K562 (cell line): ENCODE results near the gene SEL1L. TPM values are rescaled to one million over a fixed set of nuclear protein-coding genes. Genes with fewer than 3 reads are reported as not detected.

ENCODE experiments used
- ATAC-seq: fragments of 200-7000 bp; cut with Tn5 transposase; 3 replicates; pipeline ENCODE4 v1.9.1; 2020; ENCODE audit warnings: moderate library complexity
- BruUV-seq: library from RNA; stranded (reverse); fragments of 400-500 nt; replicated peaks from 2 replicates; lab custom pipeline; 2021; lab: Mats Ljungman, UMichigan
- CTCF ChIA-PET: fragments of 300-600 bp; formaldehyde crosslinking; extraction: SDS; loops from one replicate; lab custom pipeline; 2021; ENCODE audit warnings: low intra/inter-chr PET ratio; lab: Yijun Ruan, JAX
- POLR2A ChIA-PET: fragments of 300-600, 350-650 bp; sonication (Branson Sonifier 250); formaldehyde crosslinking; extraction: SDS; loops from one replicate; lab custom pipeline; 2021; ENCODE audit warnings: antibody characterized with exemption, inconsistent platforms; lab: Yijun Ruan, JAX
- DNase-seq, 4 experiments: peaks; one replicate each; pipeline versions ENCODE4 v3.0.0 to v3.0.0-alpha.2; 2011 to 2018; ENCODE audit warnings: low spot score in 3 of 4, mixed read lengths in 3 of 4; ENCODE audit errors: extremely low read depth in 1 of 4
- FAIRE-seq: peaks from 2 replicates; lab custom pipeline; 2011; peaks lifted over from hg19 to GRCh38; lab: Jason Lieb, UNC
- H2AFZ ChIP-seq: 2 replicates; pipeline ENCODE4 v1.6.0; 2011; ENCODE audit warnings: low read depth, low read length, control low read depth, inconsistent platforms
- H3K27ac ChIP-seq: fragments of 200-600 bp; 3 replicates; pipeline ENCODE4 v1.8.0; 2011; ENCODE audit warnings: low read depth, mild to moderate bottlenecking, control low read depth, inconsistent platforms, low read length, moderate library complexity, mixed read lengths; ENCODE audit errors: extremely low read depth
- H3K27me3 ChIP-seq, 2 experiments: fragments of 300-600 bp in 1 of 2; 2 replicates in 1 of 2; 3 replicates in 1 of 2; pipeline versions ENCODE4 v1.6.0 to v1.8.0; 2011; ENCODE audit warnings: inconsistent platforms in 2 of 2, low read length in 2 of 2, mild to moderate bottlenecking in 1 of 2, mixed read lengths in 1 of 2, moderate library complexity in 1 of 2; ENCODE audit not compliant: control insufficient read depth in 2 of 2, insufficient read depth in 2 of 2
- H3K36me3 ChIP-seq: fragments of 300-600 bp; 3 replicates; pipeline ENCODE4 v1.8.0; 2011; ENCODE audit warnings: mild to moderate bottlenecking, low read length, inconsistent platforms; ENCODE audit not compliant: control insufficient read depth, insufficient read depth
- H3K4me1 ChIP-seq, 2 experiments: fragments of 200-600 bp in 1 of 2; replicated peaks in 1 of 2; 2 replicates in 1 of 2; 3 replicates in 1 of 2; pipeline versions ENCODE4 v1.5.1 to v1.8.0; 2011; ENCODE audit warnings: inconsistent platforms in 2 of 2, low read length in 2 of 2, mild to moderate bottlenecking in 1 of 2, mixed read lengths in 1 of 2, moderate library complexity in 1 of 2; ENCODE audit not compliant: control insufficient read depth in 2 of 2, insufficient read depth in 2 of 2
- H3K4me2 ChIP-seq: 2 replicates; pipeline ENCODE4 v1.6.1; 2011; ENCODE audit warnings: low read length, control low read depth, inconsistent platforms, mixed read lengths; ENCODE audit not compliant: insufficient read depth
- H3K4me3 ChIP-seq: fragments of 200-600 bp; sonication (generic), shearing (Covaris generic); 2 replicates; pipeline ENCODE4 v1.5.1; 2016; ENCODE audit warnings: control low read depth, inconsistent platforms
- H3K79me2 ChIP-seq: fragments of 200-600 bp; 3 replicates; pipeline ENCODE4 v1.8.0; 2011; ENCODE audit warnings: low read length, inconsistent platforms; ENCODE audit not compliant: control insufficient read depth, insufficient read depth
- H3K9ac ChIP-seq, 2 experiments: 2 replicates each; pipeline versions ENCODE4 v1.6.0 to v1.6.1; 2011; ENCODE audit warnings: low read depth in 2 of 2, low read length in 2 of 2, control low read depth in 1 of 2, inconsistent platforms in 1 of 2, mild to moderate bottlenecking in 1 of 2, mixed read lengths in 1 of 2; ENCODE audit not compliant: insufficient read depth in 1 of 2
- H3K9me1 ChIP-seq: one replicate; pipeline ENCODE4 v1.6.0; 2011; ENCODE audit warnings: inconsistent platforms, mild to moderate bottlenecking, low read length, moderate library complexity; ENCODE audit not compliant: control insufficient read depth, insufficient read depth
- H3K9me3 ChIP-seq: replicated peaks from 2 replicates; pipeline ENCODE4 v1.5.1; 2011; ENCODE audit warnings: low read depth, low read length, inconsistent platforms; ENCODE audit not compliant: control insufficient read depth, insufficient read depth
- H4K20me1 ChIP-seq: replicated peaks from 2 replicates; pipeline ENCODE4 v1.6.1; 2011; ENCODE audit warnings: low read length, inconsistent platforms, mixed read lengths; ENCODE audit not compliant: control insufficient read depth, insufficient read depth
- ETV6 ChIP-seq, 3 experiments: fragments of 150-350 bp in 1 of 3; sonication (generic) in 1 of 3; formaldehyde crosslinking in 1 of 3; IDR thresholded peaks; 2 replicates each; pipeline versions ENCODE4 v1.6.1 to v1.8.0; 2014 to 2022; ENCODE audit warnings: borderline replicate concordance in 2 of 3, low read depth in 2 of 3, antibody characterized with exemption in 1 of 3, low read length in 1 of 3, mild to moderate bottlenecking in 1 of 3, missing genetic modification reagents in 1 of 3
- MAX ChIP-seq: sonication (generic); formaldehyde crosslinking; IDR thresholded peaks from 2 replicates; pipeline ENCODE4 v1.9.0; 2022; ENCODE audit warnings: mild to moderate bottlenecking, missing genetic modification reagents
- MEIS2 ChIP-seq: fragments of 450-650 bp; IDR thresholded peaks from 2 replicates; pipeline ENCODE4 v1.6.1; 2014; ENCODE audit warnings: mild to moderate bottlenecking; ENCODE audit not compliant: partially characterized antibody
- MYNN ChIP-seq, 2 experiments: sonication (generic); formaldehyde crosslinking in 1 of 2; IDR thresholded peaks; 2 replicates each; pipeline versions ENCODE4 v1.5.0 to v1.6.1; 2016 to 2020; ENCODE audit warnings: antibody characterized with exemption in 1 of 2, missing genetic modification reagents in 1 of 2
- PBX2 ChIP-seq, 2 experiments: IDR thresholded peaks in 1 of 2; conservative IDR thresholded peaks in 1 of 2; 2 replicates each; pipeline ENCODE4 v1.6.1; 2016; ENCODE audit warnings: low read depth in 2 of 2, mild to moderate bottlenecking in 1 of 2, missing compliant biosample characterization in 1 of 2, missing genetic modification characterization in 1 of 2, moderate library complexity in 1 of 2
- POLR2B ChIP-seq: fragments of 450-650 bp; IDR thresholded peaks from 2 replicates; pipeline ENCODE4 v1.6.1; 2018; ENCODE audit warnings: low read depth; ENCODE audit not compliant: partially characterized antibody
- SETDB1 ChIP-seq: IDR thresholded peaks from one replicate; pipeline ENCODE4 v1.6.1; 2012; ENCODE audit warnings: low read length, control low read depth, inconsistent platforms
- TCF3 ChIP-seq: sonication (generic); formaldehyde crosslinking; IDR thresholded peaks from 2 replicates; pipeline ENCODE4 v1.4.0; 2020; ENCODE audit warnings: mild to moderate bottlenecking, missing genetic modification reagents
- ZNF232 ChIP-seq: sonication (generic); formaldehyde crosslinking; IDR thresholded peaks from 2 replicates; pipeline ENCODE4 v1.8.0; 2022; ENCODE audit warnings: mild to moderate bottlenecking, missing genetic modification reagents
- WGBS: fragments of 100-300 bp; shearing (Covaris generic); methylation state at CpG from one replicate; pipeline ENCODE4 v1.1.6; 2016; ENCODE audit warnings: low coverage, mixed read lengths; ENCODE audit not compliant: insufficient coverage; ENCODE audit errors: missing lambda C conversion rate; 5-methylcytosine and 5-hydroxymethylcytosine counted together
- in situ Hi-C: fragments of 300-500 bp; cut with MboI; formaldehyde crosslinking; loops from 4 replicates; pipeline ENCODE4 v1.15.0; 2018; ENCODE audit warnings: inconsistent platforms, mixed read lengths
- intact Hi-C: fragments of 100-400 bp; cut with micrococcal nuclease; formaldehyde crosslinking; loops from 2 replicates; pipeline ENCODE4 v1.14.2; 2022
- polyA plus RNA-seq, 8 experiments: library from polyadenylated mRNA; depleted of rRNA in 4 of 8; stranded (reverse) in 5 of 8; unstranded in 3 of 8; fragments of >200 nt; fragmentation: Nextera tagmentation in 2 of 8; fragmentation: Illumina TruSeq in 1 of 8; extraction: Ambion mirVana in 2 of 8; extraction: Trizol in 1 of 8; gene quantifications; 2 replicates each; pipeline versions ENCODE4 v1.2.1 to v1.2.3, GENCODE V29; 2011 to 2014; ENCODE audit warnings: inconsistent platforms in 1 of 8, missing spikeins in 1 of 8
- total RNA-seq, 7 experiments: library from RNA; depleted of rRNA in 6 of 7; stranded (reverse); fragments of >200 nt in 6 of 7; fragmentation: Illumina TruSeq in 2 of 7; extraction: Trizol in 2 of 7; gene quantifications; 2 replicates each; pipeline versions ENCODE4 v1.2.1 to v1.2.3, GENCODE V29; 2011 to 2021; ENCODE audit warnings: low replicate concordance in 1 of 7
- TF ChIP-seq, protein P1 (sequence below): fragments of 450-650 bp; IDR thresholded peaks from 2 replicates; pipeline ENCODE4 v1.6.1; 2016

The SEL1L gene
- total and polyA plus RNA-seq, 9 of the 15 experiments (the other 6 are each of a cell fraction or from before 2014, with no cell fraction given): 7.7 to 21.1 (median 13.6) TPM

GRCh38 chr14:81476816-81477215, 56.8 kb downstream of the SEL1L start:
- POLR2A ChIA-PET: interaction anchor here (0.8 to 2.0 kb wide), 4 partner anchors 8 to 31 kb away, joined by 3 to 4 read pairs (median 4); no protein-coding TSS in a partner anchor
- Histone ChIP-seq H4K20me1 (no peaks in the 10 kb centered on the region), H3K9ac (0 out of 4 replicates have a peak overlapping the region, but pooled peaks of 1 of the 2 experiments have one; percentile 48)
- in situ Hi-C loops: no loop called here
- no peak for DNase-seq
- no peak for TF ChIP-seq MYNN (IDR thresholded peaks at IDR 0.05)
- TF ChIP-seq MYNN (CRISPR knock-in tag; IDR thresholded peaks at IDR 0.05): no peak
- peak; percentile 52 for TF ChIP-seq MEIS2
- no peak for TF ChIP-seq PBX2 (CRISPR knock-in tag; IDR thresholded peaks at IDR 0.05; ENCODE audit: low read depth)
- 0 out of 2 replicates have a peak, but pooled peaks have one; percentile 11 for TF ChIP-seq PBX2 (tag; conservative IDR thresholded peaks at IDR 0.05; ENCODE audit: low read depth)
- no peak for TF ChIP-seq ZNF232 (CRISPR knock-in tag)
- no peak for TF ChIP-seq POLR2B
- peak; percentile 35; the same call in 1 of the 2 replicates for TF ChIP-seq TCF3 (CRISPR knock-in tag)
- TF ChIP-seq, protein P1, sequence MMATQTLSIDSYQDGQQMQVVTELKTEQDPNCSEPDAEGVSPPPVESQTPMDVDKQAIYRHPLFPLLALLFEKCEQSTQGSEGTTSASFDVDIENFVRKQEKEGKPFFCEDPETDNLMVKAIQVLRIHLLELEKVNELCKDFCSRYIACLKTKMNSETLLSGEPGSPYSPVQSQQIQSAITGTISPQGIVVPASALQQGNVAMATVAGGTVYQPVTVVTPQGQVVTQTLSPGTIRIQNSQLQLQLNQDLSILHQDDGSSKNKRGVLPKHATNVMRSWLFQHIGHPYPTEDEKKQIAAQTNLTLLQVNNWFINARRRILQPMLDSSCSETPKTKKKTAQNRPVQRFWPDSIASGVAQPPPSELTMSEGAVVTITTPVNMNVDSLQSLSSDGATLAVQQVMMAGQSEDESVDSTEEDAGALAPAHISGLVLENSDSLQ: 0 out of 2 replicates have a peak, but pooled peaks have one; percentile 13
- TF ChIP-seq ETV6 (IDR thresholded peaks at IDR 0.05; ENCODE audit: borderline replicate concordance in 1 of 2, low read depth in 2 of 2, low read length in 1 of 2): no peak
- no peak for TF ChIP-seq ETV6 (CRISPR knock-in tag; IDR thresholded peaks at IDR 0.05; ENCODE audit: borderline replicate concordance)
- no peak for TF ChIP-seq MAX (CRISPR knock-in tag)
- TF ChIP-seq SETDB1: no peak
- TF ChIP-seq, all 486 proteins: peak for 4
- WGBS: 61% methylated on average over 5 of the region's 5 CpGs
- no peaks in the 10 kb centered on the region for H3K27me3 ChIP-seq
- ATAC-seq (peak; percentile 83), FAIRE-seq (no peak)
- no peaks in the 10 kb centered on the region for H3K9me1 ChIP-seq
- H3K4me2 ChIP-seq: no peak overlapping the region
- CTCF ChIA-PET: interaction anchor here (0.6 kb wide), 2 partner anchors 172 to 524 kb away, joined by 3 to 5 read pairs; no protein-coding TSS in a partner anchor
- no peaks in the 10 kb centered on the region for H3K9me3 ChIP-seq
- BruUV-seq: no TSS peak
- no peaks in the 10 kb centered on the region for H3K79me2 ChIP-seq
- no peak overlapping the region for H2AFZ ChIP-seq
- H3K4me3 ChIP-seq: no peak overlapping the region
- H3K27ac ChIP-seq: no peak overlapping the region
- H3K36me3 ChIP-seq: peaks cover 49% of the 10 kb centered on the region
- H3K4me1 ChIP-seq: no peaks in the 10 kb centered on the region; a peak in 1 of 5 replicates
- intact Hi-C loops: no loop called here
